Uterus (tissue), 4 donors: ENCODE measurements around the gene SEMA3E. TPM values are rescaled to one million over a fixed set of nuclear protein-coding genes. Genes with fewer than 3 reads are reported as not detected.

Source experiments
- DNase-seq, 2 donors: peaks; one replicate each; pipeline ENCODE4 v3.0.0-alpha.2; 2019 to 2020
- H3K27ac ChIP-seq, 2 donors: fragments of 200-600 bp; sonication (generic); 1 replicate in 1 of 2; 2 replicates in 1 of 2; pipeline ENCODE4 v1.5.1; 2016 to 2018
- H3K27me3 ChIP-seq, 2 donors: fragments of 200-600 bp; sonication (generic); one replicate each; pipeline ENCODE4 v1.5.1; 2018 to 2019; ENCODE audit warnings: control low read depth in 1 of 2
- H3K36me3 ChIP-seq, 2 donors: fragments of 200-600 bp; sonication (generic); one replicate each; pipeline ENCODE4 v1.5.1; 2019; ENCODE audit warnings: control low read depth in 1 of 2
- H3K4me1 ChIP-seq, 2 donors: fragments of 200-600 bp; sonication (generic); one replicate each; pipeline ENCODE4 v1.5.1; 2018 to 2019; ENCODE audit warnings: control low read depth in 1 of 2
- H3K4me3 ChIP-seq, 2 donors: fragments of 200-600 bp; sonication (generic); 1 replicate in 1 of 2; 2 replicates in 1 of 2; pipeline ENCODE4 v1.5.1; 2018 to 2019; ENCODE audit warnings: mild to moderate bottlenecking in 1 of 2
- H3K9me3 ChIP-seq, 2 donors: fragments of 200-600 bp; sonication (generic); one replicate each; pipeline ENCODE4 v1.5.1; 2019; ENCODE audit warnings: control low read depth in 1 of 2
- POLR2A ChIP-seq, 2 donors: fragments of 450-650 bp; IDR thresholded peaks; one replicate each; pipeline ENCODE4 v1.6.1; 2016; ENCODE audit warnings: antibody characterized with exemption in 2 of 2, mild to moderate bottlenecking in 1 of 2, moderate library complexity in 1 of 2
- intact Hi-C: fragments of 100-400 bp; cut with DNase I; formaldehyde crosslinking; loops from one replicate; pipeline ENCODE4 v1.15.1; 2023; ENCODE audit warnings: low total_unique reads
- total RNA-seq, 4 donors: library from RNA; depleted of rRNA in 3 of 4; stranded (reverse); fragments of >200 nt in 3 of 4; gene quantifications; one replicate each; pipeline versions ENCODE4 v1.1.0 to v1.2.4, GENCODE V29; 2014 to 2023
- TF ChIP-seq, protein P1 (sequence below), 4 experiments: fragments of 200-600 bp in 2 of 4; fragments of 450-650 bp in 2 of 4; sonication (generic) in 2 of 4; IDR thresholded peaks; one replicate each; pipeline ENCODE4 v1.5.1; 2016 to 2019; ENCODE audit warnings: antibody characterized with exemption in 4 of 4, mild to moderate bottlenecking in 2 of 4, moderate library complexity in 1 of 4
- donor health status: DM: yes; HTN: yes; CAD: no.

SEMA3E gene
- total RNA-seq, 4 donors from 2014 or later, result 0.77 to 15.8 (median 2.2) TPM

DNA sequence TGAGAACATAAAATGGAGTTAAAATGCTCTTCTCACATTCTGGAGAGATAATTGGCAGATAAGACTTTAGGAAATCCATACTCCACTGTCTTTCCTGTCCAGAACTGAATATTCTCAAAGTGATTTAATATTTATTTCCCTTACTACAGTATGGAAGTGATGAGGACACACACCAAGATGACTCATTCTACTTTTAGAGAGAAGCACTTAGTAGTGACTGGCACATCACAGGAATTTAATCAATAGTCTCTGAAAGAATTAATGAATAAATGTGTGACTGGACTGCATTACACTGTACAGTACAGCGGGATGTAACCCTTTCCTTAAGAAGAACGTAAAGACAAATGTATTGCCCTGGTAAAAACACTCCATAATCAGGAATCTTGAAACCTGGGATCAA, 116.7 kb downstream of the SEMA3E start:
- no peaks in the 10 kb centered on the region for H3K9me3 ChIP-seq
- no peaks in the 10 kb centered on the region for H3K4me1 ChIP-seq
- no peak overlapping the region for H3K4me3 ChIP-seq
- intact Hi-C loops, result no loop called here
- no peak for DNase-seq
- no peak overlapping the region for H3K27ac ChIP-seq
- H3K27me3 ChIP-seq, result no peaks in the 10 kb centered on the region
- no peak for TF ChIP-seq POLR2A (IDR thresholded peaks at IDR 0.05)
- TF ChIP-seq, protein P1, sequence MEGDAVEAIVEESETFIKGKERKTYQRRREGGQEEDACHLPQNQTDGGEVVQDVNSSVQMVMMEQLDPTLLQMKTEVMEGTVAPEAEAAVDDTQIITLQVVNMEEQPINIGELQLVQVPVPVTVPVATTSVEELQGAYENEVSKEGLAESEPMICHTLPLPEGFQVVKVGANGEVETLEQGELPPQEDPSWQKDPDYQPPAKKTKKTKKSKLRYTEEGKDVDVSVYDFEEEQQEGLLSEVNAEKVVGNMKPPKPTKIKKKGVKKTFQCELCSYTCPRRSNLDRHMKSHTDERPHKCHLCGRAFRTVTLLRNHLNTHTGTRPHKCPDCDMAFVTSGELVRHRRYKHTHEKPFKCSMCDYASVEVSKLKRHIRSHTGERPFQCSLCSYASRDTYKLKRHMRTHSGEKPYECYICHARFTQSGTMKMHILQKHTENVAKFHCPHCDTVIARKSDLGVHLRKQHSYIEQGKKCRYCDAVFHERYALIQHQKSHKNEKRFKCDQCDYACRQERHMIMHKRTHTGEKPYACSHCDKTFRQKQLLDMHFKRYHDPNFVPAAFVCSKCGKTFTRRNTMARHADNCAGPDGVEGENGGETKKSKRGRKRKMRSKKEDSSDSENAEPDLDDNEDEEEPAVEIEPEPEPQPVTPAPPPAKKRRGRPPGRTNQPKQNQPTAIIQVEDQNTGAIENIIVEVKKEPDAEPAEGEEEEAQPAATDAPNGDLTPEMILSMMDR (IDR thresholded peaks at IDR 0.05), result no peak
- no peaks in the 10 kb centered on the region for H3K36me3 ChIP-seq

DNA sequence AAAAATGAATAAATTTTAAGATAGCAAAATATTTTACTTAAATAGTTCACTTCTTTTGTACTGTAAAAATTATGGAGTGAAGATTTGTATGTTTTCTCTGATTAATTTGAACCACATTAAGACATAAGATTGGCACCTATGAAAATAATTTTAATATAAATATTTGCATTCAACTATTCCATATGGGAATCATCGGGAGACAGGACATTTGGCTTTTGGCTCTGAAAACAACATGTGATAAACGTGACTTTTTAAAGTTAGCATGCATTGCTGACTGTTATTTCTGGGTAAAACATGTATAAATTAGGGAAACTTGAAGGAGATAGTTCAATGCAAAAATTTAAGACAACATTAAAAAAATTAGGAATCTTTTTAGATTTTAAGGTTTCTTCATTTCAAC, 117.2 kb downstream of the SEMA3E start:
- H3K9me3 ChIP-seq, result no peaks in the 10 kb centered on the region
- H3K4me1 ChIP-seq, result no peaks in the 10 kb centered on the region
- no peaks in the 10 kb centered on the region for H3K27me3 ChIP-seq
- no peak for TF ChIP-seq POLR2A (IDR thresholded peaks at IDR 0.05)
- TF ChIP-seq, protein P1 (IDR thresholded peaks at IDR 0.05), result no peak
- intact Hi-C loops, result no loop called here
- H3K27ac ChIP-seq, result no peak overlapping the region
- no peak overlapping the region for H3K4me3 ChIP-seq
- no peaks in the 10 kb centered on the region for H3K36me3 ChIP-seq
- no peak for DNase-seq

DNA sequence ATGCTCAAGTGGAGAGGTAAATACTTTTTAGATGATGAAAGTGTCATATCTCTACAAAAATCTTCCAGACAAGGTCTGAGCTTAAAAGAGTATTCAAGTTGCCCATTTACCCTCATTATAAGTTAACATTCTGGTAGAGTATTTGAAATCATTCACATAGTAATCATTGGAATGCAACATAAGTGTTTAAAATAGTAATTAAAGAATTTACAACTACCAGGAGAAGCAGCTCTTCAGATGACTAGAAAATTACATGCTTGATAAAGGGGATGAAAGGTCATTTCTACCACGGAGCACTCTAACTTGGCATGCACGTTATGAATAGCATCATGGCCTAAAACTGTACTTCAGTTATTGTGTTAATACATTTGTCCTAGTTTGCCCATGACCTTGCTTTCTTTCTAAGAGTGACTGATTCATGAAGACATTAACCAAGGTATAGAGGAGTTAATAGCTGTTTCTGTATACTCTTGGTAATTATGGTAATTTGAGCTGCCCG, 120.0 kb downstream of the SEMA3E start:
- DNase-seq, result no peak
- Histone ChIP-seq H3K27ac (no peak overlapping the region), H3K27me3 (no peaks in the 10 kb centered on the region), H3K36me3 (no peaks in the 10 kb centered on the region), H3K4me3 (no peak overlapping the region), H3K9me3 (no peaks in the 10 kb centered on the region), H3K4me1 (no peaks in the 10 kb centered on the region)
- intact Hi-C loops, result no loop called here
- TF ChIP-seq, protein P1 (IDR thresholded peaks at IDR 0.05), result no peak
- no peak for TF ChIP-seq POLR2A (IDR thresholded peaks at IDR 0.05)

DNA sequence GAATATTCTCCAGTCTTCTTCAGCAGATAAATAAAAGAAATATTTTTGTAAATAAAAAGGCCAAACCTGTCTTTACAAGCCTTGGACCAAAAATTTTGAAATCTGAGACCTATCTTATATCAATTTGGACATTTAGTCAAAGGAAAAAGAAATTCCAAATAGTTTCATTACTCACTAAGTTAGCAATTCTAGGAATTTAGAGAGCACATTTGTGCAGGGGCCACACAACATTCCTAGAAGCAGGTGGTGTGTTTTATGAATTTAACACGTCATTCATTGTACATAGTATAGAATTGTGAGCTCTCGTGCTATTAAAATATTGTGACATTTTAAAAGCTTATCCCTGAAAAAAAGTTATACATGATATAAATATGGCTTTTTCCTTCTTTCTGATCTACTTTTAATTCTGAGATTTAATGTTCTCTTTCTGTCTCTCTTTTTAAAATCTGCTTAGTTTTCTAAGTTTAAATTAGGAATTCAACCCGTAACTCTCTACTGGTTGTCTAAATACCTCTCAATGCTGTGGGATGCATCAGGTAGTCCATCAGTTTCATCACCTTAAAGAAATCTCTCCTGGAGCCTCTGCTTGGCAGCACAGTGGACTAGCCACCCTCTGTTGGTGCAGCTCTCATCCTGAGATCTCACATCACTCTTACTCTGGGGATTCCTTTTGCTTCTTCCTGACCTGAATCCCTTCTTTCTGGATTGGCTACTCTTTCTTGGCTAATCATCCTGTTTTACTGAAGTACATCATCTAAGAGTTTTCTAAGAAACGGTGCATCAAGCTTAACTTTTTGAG, 124.5 kb downstream of the SEMA3E start:
- intact Hi-C loops, result no loop called here
- no peak for DNase-seq

DNA sequence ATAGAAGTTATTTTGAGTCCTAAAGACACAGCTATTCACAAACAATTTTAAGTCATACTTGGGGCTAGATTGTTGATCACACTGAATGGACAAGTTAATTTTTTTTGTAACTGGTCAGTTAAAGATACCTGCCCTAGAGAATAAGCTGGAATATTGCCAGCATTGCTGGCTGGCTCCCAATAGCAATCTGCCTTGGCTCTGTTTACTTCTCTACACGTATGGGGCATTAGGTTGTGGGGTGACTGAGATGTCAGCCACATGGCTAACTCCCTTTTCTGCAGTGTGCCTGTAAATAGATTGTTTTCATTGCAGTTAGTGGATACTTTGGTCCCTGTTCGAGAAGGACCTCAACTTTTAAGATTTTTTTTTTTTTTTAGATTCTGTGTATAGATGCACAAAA, 128.2 kb downstream of the SEMA3E start:
- Histone ChIP-seq H3K27me3 (no peaks in the 10 kb centered on the region), H3K27ac (no peak overlapping the region), H3K9me3 (no peaks in the 10 kb centered on the region), H3K4me1 (no peaks in the 10 kb centered on the region), H3K36me3 (no peaks in the 10 kb centered on the region), H3K4me3 (no peak overlapping the region)
- DNase-seq, result no peak
- intact Hi-C loops, result no loop called here
- TF ChIP-seq POLR2A (IDR thresholded peaks at IDR 0.05), result no peak
- TF ChIP-seq, protein P1 (IDR thresholded peaks at IDR 0.05), result no peak

More for the DNA sequence above, 124.5 kb downstream of the SEMA3E start:
- no peaks in the 10 kb centered on the region for H3K27me3 ChIP-seq
- H3K4me1 ChIP-seq, result no peaks in the 10 kb centered on the region
- no peak for TF ChIP-seq POLR2A (IDR thresholded peaks at IDR 0.05)
- TF ChIP-seq, protein P1 (IDR thresholded peaks at IDR 0.05), result no peak
- no peaks in the 10 kb centered on the region for H3K9me3 ChIP-seq
- no peaks in the 10 kb centered on the region for H3K36me3 ChIP-seq
- H3K27ac ChIP-seq, result no peak overlapping the region
- H3K4me3 ChIP-seq, result no peak overlapping the region
